NCI-H1092 (cell line): ENCODE measurements around the gene AP1M2.
A peak's percentile ranks its signal among the peaks of the same experiment; 100 is the strongest.
"Not testable (repeated sequence)": the region's sequence is repeated elsewhere in the genome, so short reads cannot be mapped to it uniquely, and the experiment has no call there.

ENCODE experiments used
- DNase-seq: peaks from one replicate; lab custom pipeline; 2025; lab: John Stamatoyannopoulos, UW

The AP1M2 gene

GRCh38 chr19:10601999-10602329 is 14.9 kb upstream of the AP1M2 start:
- no peak for DNase-seq

DNA sequence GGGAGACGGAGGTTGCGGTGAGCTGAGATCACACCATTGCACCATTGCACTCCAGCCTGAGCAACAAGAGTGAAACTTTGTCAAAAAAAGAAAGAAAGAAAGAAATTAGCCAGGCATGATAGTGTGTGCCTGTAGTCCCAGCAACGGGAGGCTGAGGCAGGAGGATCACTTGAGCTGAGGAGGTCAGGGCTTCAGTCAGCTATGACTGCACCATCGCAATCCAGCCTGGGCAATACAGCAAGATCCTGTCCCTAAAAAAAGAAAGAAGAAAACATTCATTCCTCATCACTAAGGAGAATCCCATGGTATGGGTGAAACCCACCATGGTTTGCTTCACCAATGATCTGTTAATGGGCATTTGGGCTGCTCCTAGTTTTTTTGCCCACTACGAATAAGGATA is 13.0 kb upstream of the AP1M2 start:
- no peak for DNase-seq

DNA sequence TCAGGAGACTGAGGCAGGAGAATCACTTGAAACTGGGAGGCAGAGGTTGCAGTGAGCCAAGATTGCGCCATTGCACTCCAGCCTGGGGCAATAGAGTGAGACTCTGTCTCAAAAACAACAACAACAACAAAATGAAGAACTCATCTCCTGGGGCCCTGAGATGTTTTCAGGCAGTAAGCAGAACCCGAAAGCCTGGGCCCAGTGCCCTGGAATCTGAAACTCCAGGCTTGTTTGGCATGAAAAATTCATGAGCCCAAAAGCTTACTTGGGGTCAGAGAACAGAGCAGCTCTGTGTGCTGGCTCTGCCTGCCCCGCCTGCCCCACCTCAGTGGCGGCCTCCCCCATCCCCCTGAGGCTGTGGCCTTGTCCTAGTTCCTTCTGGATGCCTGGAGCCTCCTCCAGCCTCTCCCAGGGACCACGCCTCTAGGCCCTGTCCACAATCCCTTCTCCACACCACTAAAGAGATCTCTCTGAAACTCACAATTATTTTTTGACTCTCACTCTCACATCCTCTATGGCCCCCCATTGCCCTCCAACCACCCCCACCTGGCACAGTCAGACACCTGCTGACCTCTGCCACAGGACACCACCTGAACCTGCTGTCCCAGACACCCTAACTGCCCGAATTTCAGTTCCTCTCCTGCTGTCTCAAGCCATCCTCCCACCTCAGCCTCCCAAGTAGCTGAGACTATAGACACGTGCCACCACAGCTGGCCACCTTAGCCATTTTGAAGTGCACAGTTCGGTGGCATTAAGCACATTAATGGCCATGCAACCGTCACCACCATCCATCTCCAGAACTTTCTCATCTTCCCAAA is 6.9 kb upstream of the AP1M2 start:
- no peak for DNase-seq

DNA sequence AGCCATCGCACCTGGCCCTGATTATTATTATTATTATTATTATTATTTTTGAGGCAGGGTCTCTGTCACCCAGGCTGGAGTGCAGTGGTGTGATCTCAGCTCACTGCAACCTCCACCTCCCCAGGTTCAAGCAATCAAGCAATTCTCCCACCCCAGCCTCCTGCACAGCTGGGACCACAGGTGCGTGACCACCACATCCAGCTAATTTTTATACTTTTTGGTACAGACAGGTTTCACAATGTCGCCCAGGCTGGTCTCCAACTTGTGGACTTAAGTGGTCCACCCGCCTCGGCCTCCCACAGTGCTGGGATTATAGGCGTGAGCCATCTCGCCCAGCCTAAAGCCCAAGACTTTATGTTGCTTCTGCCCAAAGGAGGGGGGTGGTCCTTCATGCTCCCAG is 6.0 kb upstream of the AP1M2 start:
- DNase-seq, result no peak

DNA sequence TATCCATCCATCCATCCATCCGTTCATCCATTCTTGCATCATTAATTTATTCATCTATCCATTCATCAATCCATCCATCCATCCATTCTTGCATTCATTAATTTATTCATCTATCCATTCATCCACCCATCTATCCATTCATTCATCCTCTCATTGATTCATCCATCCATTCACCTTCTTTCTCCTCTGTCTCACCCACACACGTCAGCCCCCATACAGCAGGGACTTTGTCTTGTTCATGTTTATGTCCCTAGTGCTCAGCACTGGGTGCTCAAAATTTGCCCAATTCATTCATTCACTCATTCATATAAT is 683 bp upstream of the AP1M2 start:
- no peak for DNase-seq

- no peak for DNase-seq
Measured at GRCh38 chr19:10586396-10586795, 716 bp downstream of the AP1M2 start.

DNA sequence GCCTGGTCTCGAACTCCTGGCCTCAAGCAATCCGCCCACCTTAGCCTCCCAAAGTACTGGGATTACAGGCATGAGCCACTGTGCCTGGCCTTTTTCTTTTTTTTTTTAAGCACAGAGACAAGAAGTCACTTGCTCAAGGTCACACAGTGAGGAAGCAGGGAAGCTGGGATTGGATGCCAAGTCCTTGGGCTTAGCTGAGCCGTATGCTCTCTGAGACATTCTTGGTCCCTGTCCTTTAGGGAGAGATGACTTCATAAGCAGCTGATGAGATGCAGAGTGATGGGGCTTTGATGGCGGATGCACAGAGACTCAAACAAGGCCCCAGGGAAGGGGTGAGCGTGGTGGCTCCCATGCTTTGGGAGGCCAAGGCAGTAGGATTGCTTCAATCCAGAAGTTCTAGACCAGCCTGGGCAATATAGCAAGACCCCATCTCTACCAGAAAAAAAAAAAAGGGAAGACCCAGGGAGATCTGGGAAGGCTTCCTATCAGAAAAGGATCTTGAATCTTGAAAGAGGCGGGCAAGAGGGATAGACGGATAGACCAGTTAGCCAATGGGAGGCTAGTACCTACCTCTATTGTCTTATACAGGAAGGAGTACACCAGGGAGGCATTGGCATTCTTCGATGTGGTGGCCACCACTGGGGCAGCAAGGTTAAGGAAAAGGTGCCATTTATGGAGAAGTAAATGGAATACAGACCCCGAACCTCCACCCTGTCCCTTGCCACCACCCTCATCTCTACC is 3.9 kb downstream of the AP1M2 start:
- DNase-seq, result no peak

GRCh38 chr19:10582091-10582490 is 5.0 kb downstream of the AP1M2 start:
- no peak for DNase-seq

DNA sequence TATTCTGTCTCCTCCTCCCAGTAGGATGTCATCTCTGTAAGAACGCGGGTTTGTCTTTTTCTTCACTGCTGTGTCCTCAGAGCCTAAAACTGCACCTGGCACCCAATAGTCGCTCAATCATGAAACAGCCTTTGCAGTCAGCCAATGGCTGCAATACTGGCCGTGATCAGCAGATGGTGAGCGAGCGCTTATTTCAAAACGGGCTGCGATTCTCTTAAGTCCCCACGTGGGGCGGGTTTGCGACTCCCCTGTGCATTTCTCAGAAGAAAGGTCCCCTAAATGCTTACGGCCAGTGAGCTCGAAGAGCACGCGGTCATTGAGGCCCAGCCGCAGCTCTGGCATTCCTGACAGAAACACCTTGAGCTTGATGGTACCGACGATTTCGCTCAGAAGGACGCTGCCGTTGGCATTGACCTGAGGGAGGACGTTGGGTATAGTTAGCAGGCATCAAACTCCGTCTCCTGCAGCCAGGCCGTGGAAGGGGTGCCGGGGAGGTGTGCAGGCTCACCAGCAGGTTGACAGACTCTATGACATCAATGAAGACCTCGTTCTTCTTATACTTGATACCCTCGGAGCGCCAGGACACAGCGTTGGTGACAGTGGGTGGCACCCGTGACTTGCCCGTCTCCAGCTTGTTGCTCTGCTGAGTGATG is 6.0 kb downstream of the AP1M2 start:
- DNase-seq, result peak; percentile 90

DNA sequence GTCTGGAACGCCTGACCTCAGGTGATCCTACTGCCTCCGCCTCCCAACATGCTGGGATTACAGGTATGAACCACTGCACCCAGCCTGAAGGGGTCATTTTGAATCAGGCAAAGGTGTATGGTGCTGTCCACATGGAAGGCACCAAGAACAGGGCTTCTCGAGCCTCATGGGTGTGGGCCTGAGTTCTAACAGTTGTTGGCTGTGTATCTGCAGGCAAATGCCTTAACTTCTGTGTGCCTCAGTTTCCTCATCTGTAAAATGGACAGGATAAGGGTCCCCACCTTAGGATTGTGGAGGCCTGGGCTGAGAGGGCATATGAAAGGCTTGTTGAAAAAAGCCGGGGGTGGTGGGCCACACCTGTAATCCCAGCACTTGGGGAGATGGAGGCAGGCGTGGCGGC is 9.2 kb downstream of the AP1M2 start:
- no peak for DNase-seq

GRCh38 chr19:10575011-10575716 is 11.9 kb downstream of the AP1M2 start:
- no peak for DNase-seq

DNA sequence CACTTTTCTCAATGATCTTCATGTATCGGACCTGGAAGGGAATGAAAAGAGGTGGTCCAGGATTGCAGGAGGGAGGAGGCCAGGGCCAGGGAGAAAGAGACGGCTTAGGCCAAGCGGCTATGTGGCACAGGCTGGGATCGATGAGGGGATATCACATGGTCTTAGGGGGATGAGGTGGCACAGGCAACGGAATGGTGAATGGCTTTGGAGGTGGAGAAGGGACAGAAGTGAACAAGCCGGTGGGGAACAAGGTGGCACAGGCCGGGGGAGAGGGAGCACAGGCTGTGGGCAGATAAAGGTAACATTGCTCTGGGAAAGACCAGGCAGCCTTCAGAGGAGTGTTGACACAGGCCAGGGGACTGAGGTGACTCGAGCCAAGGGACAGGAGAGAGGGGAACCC is 12.7 kb downstream of the AP1M2 start:
- no peak for DNase-seq

DNA sequence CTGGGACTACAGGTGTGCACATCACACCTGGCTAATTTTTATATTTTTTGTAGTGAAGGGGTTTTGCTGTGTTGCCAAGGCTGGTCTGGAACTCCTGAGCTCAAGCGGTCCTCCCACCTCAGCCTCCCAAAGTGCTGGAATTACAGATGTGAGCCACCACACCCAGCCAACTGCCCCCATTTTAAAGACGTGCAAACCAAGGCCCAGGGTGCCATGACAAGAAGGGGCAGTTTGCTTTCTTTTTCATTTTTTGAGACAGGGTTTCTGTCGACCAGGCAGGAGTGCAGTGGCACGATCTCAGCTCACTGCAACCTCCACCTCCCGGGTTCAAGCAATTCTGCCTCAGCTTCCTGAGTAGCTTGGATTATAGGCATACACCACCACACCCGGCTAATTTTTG is 13.3 kb downstream of the AP1M2 start:
- DNase-seq, result not testable (repeated sequence)

GRCh38 chr19:10568826-10569651 is 18.1 kb downstream of the AP1M2 start, which contains the start of gene CDKN2D:
TSS of gene CDKN2D (minus strand) at chr19:10568979. CDS start at chr19:10568653, 326 bp downstream.
- DNase-seq, result peak; percentile 99

- peak; percentile 51 for DNase-seq
Measured at GRCh38 chr19:10568062-10568825, 18.9 kb downstream of the AP1M2 start.

DNA sequence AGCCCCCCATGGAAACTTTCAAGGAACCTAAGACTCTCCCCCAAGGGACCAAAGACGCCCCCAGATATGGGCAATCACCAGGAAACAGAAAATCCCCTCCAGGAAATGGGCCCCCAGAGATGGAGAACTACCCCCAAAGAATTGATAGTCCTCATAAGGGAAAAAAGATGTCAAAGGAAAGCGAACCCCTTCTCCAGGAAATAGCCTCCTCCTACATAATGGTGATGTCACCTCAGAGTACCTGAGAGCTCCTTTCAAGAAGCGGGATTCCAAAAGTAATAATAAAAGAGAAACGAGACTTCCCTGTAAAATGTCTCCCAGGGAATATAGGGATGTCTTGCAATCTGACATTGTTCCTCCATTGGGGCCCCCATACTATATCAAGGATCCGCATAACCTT is 19.5 kb downstream of the AP1M2 start:
- DNase-seq, result no peak

DNA sequence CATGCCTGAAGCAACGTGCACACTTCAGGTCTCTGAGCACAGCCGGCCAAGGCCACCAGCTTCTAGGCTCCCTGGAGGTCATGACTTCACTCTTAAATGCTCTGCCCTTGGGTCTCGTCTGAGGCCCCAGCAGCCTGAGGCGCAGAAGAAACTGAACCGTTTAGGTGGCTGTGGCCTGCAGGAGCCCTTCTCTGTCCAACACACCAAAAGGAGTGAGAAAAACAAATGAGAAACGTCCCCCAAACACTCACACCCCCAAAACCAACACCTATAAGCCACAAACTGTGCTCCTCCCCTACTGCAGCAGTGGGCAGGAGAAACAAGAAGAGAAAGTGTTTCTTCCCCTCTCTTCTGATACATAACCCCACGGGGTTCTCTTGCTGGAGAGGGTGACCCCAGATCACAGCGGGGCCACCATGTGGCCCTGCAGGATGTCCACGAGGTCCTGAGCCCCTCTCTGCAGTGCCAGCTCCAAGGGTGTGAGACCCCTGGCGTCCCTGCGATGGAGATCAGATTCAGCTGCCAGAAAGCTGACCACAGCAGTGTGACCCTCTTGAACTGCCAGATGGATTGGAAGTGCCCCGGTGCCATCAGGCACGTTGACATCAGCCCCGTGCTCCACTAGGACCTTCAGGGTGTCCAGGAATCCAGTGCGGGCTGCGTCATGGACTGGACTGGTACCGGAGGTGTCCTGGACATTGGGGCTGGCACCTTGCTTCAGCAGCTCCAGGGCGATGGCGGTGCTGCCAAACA is 20.3 kb downstream of the AP1M2 start:
- DNase-seq, result no peak

DNA sequence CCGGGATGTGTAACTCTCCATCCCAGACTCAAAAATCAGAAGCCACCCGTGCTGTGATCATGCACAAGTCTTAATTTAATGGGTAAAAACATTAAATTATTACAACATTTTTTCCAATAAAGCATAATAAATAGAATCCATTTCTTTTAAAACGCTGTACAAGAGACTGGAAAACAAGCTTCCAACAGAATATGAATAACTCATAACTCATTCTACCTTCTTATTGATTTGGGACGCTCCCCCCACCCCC is 20.8 kb downstream of the AP1M2 start:
- DNase-seq, result no peak

GRCh38 chr19:10565567-10566407 is 21.3 kb downstream of the AP1M2 start, which contains the start of gene KRI1:
TSS of gene KRI1 (minus strand) at chr19:10566010. CDS start at chr19:10565999, 11 bp downstream.
- peak; percentile 96 for DNase-seq
